Stimulated activated CD8-positive, alpha-beta memory T cell treated with anti-CD3 and anti-CD28 coated beads, Interleukin-7, amount 100 ng/mL, for 48 hours (primary cell): ENCODE data around the gene NME4.
A peak's percentile ranks its signal among the peaks of the same experiment; 100 is the strongest.
"Not testable (repeated sequence)": the region's sequence is repeated elsewhere in the genome, so short reads cannot be mapped to it uniquely, and the experiment has no call there.

ENCODE experiments used
- DNase-seq, 2 donors: peaks; one replicate each; pipeline ENCODE4 v3.0.0-alpha.2; 2020; ENCODE audit warnings: low read depth in 1 of 2; ENCODE audit errors: extremely low read depth in 1 of 2

Gene NME4

DNA sequence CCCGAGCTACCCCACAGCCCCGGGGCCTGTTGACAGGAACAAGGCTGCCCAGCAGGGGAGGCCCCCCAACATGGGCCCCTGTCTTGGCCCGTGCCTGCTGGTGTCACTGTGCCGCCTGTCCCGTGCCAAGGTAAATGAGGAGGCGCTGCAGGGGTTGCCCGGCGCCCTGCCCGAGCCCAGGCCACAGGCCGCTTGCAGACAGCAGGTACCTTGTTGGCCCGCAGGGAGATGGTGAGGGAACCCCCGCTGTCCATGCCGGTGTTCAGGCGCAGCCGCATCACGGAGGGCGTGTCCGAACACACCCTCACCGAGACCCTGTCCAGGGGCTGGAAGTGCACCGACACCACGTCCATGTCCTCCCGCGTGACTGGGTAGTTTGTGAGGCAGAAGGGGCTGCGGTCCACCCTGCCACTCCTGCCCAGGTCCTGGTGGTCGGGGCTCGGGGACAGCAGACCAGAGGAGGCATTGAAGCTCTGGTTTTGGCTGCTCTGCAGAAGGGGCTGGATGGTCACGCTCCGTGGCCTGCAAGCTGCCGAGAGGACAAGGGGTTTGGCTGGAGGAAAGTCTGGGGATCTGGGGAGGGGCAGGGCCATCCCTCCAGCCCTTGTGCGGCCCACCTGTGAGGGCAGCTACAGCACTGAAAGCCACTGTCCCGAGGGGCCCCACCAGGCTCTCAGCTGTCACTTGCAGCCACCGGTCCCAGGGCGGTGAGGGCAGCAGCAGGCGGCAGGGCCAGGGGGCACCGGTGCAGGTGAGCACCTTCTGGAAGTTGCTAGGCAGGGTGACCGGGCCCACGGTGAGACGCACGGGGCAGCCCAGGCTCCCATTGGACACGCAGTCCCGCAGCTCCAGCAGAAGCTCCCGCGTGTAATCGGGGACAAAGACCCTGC lies 20.8 kb upstream of the NME4 start:
- no peak for DNase-seq

DNA sequence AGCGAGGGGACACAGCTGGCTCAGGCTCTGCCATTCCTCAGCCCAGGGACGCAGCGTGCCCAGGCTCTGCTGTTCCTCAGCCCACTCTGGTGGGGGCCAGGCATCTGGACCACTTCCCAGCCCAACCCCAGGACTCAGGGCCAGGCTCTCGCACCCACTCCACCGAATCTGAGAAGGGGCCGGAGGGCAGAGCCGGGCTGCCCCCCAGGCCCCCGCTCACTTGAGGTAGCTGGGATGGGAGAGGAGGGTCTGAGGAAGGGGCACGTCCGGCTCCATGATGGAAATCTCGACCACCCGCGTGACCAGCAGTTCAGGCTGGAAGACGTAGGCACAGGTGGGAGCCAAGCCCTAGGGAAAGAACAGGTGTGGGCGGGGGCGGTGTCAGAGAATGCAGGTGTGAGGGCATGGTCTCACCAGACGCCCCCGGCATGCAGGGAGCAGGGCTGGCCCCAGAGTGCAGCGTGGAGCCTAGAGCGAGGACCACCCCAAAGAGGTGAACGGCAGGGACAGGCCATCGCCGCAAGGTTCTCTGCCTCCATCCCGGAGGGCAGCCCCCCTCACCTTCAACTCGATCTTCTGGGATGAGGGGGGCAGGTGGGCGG lies 20.1 kb upstream of the NME4 start:
- DNase-seq: no peak

DNA sequence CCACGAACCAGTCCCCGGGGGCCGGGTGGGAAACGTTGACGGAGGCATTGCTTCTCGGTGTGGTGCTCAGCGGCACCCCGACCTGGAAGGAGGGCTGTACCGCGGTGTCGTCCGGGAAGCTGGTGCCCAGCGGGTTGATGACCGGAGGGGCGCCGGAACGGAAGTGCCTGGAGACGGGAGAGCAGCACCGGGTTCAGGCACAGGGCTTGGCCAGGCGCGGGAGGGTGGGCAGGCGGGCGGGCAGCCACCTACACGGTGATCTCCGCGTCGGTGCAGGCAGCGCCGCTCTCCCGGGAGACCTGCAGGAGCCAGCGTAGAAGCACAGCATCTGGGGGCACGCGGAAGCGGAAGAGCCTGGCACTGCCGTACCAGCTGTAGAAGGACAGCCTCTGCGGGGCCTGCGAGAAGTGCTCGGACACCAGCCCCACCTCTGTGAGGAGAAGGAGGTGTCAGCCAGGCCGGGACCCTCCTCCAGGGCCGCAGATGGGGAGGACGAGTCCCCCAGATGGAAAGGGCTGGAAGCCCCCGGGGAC lies 19.5 kb upstream of the NME4 start:
- DNase-seq: no peak

DNA sequence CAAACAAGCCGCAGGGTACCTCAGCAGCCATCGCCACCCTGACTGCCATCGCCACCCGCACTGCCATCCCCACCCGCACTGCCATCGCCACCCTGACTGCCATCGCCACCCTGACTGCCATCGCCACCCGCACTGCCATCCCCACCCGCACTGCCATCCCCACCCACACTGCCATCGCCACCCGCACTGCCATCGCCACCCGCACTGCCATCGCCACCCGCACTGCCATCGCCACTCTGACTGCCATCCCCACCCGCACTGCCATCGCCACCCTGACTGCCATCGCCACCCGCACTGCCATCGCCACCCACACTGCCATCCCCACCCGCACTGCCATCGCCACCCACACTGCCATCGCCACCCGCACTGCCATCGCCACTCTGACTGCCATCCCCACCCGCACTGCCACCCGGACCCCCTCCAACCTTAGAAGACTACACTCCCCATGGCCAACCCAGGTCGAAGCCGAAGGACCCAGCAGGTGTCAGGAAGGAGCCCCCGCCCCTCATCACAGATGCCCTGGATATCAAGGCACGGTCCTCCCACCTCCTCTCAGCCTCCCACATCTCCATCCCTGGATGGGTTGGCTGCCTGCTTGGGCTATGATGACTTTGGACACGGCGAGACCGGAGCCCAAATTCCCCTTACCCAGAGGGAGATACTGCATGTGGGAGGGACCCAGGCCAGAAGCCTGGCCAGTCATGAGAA lies 18.7 kb upstream of the NME4 start:
- DNase-seq: not testable (repeated sequence)

DNA sequence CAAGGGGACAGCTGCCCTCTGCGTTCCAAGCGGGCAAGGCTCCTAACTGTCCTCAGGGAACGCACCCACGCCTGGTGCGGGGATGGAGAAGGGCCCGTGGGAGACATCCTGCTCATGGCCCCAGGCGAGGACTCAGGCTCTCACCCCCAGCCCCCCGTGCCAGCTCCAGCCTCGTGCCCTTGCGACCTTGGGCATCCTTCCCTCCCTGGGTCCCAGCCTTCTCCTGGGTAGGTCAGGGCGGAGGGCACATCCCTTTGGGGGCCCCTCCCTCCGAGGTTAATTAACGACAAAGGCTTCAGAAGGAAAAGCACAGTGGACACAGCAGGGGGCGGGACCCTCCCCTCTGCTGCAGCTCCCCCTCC lies 18.2 kb upstream of the NME4 start:
- no peak for DNase-seq

DNA sequence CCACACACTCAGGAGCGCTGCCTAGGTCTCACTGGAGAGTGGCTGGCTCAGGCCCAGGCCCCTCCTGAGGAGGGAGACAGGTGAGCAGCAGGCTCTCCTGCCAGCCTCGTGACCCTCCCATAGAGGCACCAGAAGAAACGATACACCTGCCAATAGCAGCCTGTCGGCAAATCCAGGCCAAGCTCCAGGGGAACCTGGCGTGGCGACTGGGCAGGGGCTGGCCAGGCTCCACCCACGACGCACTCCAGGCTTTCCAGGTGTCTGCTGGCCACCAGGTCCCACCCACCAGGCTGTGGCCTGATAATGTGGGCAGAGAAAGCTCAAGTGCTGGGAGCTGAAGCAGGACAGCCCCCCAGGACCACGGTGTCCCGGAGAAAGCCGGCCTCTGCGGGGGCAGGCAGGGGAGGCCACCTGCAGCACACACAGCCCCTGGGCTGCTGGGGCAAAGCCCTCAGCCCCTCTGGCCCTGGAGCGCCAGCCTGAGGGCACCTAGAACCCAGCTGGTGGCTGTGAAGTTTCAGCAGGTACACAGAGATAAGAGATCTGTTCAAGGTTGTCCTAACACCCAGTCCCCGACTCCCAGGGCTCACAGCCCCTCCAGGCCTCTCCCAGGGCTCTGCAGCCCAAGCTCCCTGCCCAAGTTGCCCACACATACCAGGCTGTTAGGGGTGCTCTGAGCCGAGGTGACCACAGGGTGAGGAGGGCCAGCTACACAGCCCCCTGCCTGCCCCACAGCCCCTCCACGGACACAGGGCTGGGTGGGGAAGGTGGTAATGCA lies 17.6 kb upstream of the NME4 start:
- no peak for DNase-seq

DNA sequence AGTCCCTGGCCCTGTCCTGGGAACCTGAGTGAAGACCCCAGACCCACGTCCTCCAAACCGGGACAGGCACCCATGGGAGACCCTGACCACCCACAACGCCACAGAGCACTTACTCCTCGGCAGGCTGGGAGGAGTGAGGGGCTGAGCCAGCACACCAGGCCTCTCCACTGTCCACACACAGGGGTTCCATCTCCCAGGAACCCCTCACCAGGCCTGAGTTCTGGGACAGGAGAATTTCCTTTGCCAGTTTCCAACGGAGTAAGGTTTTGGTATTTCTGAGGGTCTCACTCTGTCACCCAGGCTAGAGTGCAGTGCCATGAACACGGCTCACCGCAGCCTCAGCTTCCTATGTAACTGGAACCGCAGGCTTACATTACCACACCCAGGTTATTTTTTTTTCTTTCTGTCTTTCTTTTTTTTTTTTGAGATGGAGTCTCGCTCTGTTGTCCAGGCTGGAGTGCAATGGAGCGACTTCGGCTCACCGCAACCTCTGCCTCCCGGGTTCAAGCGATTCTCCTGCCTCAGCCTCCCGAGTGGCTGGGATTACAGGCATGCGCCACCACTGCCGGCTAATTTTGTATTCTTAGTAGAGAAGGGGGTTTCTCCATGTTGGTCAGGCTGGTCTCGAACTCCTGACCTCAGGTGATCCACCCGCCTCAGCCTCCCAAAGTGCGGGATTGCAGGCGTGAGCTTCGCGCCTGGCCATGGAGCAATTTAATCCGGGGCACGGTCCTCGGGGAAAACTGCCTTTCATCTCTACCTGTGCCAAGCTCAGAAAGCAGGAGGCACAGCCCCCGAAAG lies 16.8 kb upstream of the NME4 start:
- DNase-seq: no peak

DNA sequence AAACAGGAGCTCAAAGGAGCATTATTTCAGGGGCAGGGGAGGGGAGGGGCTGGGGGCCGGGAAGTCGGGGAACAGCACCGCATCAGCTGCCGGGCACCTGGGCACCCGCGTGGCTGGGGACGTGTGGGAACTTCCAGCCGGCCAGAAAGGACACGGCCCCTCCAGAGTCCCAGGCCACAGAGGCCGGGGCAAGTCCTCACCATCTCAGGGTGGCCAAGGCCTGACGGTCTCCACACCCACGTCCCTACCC lies 16.3 kb upstream of the NME4 start:
- DNase-seq: no peak

DNA sequence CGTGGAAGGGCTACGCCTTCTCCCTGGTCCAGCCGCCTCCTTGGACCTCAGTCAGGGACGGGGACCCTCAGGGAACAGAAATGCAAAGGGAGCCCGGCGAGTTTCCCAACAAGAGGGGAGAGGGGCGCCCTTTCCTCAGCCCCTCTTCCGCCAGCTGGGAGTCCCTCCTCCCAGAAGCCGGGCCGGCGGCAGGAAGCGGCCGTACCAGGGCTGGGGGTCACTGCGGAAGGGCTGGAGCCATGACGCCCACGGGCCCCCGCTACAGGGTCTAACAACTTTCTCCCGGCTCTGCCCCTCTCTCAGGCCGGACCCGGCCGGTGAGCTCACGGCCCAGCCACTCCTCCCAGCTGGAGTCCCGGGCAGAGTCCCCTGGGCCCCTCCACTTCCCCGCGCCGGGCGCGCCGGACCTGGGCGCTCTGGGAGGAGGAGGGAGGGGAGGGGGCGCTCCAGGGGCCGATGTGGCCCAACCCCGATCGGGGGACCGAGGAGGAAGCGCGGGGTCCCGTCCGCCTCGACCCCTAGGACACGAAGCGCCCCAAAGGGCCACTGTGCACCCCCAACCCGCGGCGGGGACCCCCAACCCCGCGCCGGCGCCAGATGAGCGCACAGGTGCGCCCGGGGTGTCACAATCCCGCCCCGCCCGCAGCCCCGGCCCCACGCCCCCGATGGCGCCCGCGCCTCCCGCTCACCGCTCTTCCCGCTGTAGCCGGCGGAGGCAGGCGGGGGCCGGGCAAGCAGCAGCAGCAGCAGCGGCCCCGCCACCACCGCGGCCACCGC lies 15.8 kb upstream of the NME4 start:
- DNase-seq: no peak

DNA sequence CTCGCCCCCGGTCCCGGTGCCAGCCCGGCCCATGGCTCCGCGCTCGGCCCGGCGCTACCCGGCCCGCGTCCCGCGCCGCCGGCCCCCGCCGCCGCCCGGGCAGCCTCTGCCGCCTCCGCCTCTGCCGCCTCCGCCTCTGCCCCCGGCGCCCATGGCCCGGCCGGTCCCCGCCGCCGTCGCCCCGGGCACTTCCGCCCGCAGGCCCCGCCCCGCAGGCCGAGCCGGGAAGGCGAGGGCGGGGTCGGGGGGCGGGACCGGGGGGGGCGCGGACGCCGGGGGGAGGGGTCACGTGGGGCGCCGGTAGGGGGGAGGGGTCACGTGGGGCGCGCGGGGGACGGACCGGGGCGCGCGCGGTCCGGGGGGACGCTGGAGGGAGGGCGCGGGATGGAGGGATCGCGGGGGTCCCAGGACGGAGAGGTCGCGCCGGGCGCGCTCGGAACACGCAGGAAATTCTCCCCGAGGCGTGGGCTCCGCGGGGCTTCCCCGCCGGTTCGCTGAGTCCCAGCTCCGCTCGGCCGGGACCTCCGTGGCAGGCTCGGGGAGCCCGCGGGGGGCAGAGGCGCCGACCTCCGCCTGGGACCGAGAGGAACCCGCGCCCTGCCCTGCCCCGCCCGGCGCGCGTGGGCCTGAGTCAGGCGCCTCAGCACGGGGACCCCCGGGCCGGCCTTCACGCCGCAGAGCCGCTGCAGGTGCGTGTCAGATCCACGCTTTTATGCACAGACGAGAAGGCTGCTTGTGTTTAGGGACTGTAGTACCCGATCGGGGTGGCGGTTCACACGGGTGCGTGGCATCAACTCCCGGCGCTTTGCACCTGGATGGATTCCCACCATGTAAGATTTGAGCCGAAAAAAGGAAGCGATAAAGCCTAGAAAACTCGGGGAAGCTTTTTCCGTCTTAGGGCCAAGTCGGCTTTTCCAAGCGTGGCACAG lies 14.9 kb upstream of the NME4 start, which contains the start of gene PGAP6:
Gene PGAP6, minus strand, starts transcription at position 190 of the 929 bp plus-strand sequence. Its CDS starts 157 bp downstream, at position 33.
- peak in 1 of 2 donors; percentile 34 for DNase-seq

DNA sequence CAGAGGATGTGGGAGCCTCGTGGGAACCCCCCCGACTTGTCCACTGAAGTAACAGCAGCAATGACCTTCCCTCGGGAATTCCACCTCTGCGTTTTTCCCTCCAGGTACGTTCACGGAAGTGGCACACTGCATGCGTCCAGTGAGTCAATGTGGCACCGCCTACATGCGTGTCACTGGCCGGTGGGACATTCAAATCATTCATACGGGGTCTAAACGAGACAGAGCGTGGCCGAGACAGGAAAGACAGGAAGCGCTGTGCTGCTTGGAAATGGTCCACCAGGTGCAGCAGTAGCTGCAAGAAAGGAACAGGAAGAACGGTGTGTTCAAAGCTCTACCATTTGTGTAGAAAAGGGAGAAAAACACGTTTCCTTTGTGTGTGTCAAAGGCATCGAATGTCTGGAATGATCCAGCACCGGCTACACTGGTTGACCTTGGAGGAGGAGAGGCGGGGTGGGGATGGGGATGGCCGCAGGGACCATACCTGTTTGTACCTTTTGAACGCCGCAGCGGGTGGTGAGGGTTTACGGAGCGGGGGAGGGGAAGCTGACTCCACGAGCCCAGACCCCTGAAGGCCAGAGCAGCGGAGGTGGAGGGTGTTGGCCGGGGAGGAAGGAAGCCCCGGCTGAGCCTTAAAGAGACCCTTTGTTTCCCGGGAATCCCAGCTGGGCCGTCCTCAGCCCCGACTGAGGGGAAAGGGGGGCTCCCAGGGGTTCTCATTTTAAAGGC lies 13.5 kb upstream of the NME4 start:
- peak in 1 of 2 donors; percentile 33 for DNase-seq

DNA sequence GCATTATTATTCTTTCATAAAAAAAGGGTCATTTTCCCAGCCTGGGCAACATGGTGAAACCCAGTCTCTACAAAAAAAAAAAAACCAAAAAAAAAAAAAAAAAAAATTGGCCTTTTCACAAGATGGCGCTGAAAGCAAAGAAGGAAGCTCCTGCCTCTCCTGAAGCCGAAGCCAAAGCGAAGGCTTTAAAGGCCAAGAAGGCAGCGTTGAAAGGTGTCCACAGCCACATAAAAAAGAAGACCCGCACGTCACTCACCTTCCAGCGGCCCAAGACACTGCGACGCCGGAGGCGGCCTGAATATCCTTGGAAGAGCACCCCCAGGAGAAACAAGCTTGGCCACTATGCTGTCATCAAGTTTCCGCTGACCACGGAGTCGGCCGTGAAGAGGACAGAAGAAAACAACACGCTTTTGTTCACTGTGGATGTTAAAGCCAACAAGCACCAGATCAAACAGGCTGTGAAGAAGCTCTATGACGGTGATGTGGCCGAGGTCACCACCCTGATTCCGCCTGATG lies 10.3 kb upstream of the NME4 start:
- no peak for DNase-seq

DNA sequence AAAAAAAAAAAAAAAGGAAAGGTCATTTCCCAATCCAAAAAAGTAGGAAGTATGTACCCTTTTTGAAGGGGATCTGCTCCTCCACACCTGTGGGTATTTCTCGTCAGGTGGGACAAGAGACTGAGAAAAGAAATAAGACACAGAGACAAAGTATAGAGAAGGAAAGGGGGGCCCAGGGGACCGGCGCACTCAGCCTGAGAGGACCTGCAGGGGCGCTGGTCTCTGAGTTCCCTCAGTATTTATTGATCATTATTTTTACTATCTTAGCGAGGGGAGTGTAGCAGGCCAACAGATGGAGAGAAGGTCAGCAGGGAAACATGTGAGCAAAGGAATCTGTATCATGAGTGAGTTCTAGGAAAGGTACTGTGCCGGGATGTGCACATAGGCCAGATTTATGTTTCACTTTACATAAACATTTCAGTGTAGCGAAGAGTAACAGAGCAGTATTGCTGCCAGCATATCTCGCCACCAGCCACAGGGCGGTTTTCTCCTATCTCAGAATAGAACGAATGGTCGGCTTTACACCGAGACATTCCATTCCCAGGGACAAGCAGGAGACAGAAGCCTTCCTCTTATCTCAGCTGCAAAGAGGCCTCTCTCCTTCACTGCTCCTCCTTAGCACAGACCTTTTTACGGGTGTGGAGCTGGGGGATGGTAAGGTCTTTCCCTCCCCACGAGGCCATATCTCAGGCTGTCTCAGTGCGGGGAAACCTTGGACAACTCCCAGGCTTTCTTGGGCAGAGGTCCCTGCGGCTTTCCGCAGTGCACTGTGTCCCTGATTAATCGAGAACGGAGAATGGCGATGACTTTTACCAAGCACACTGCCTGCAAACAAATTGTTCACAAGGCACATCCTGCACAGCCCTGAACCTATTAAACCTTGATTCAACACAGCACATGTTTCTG lies 9.0 kb upstream of the NME4 start:
- DNase-seq: not testable (repeated sequence)

DNA sequence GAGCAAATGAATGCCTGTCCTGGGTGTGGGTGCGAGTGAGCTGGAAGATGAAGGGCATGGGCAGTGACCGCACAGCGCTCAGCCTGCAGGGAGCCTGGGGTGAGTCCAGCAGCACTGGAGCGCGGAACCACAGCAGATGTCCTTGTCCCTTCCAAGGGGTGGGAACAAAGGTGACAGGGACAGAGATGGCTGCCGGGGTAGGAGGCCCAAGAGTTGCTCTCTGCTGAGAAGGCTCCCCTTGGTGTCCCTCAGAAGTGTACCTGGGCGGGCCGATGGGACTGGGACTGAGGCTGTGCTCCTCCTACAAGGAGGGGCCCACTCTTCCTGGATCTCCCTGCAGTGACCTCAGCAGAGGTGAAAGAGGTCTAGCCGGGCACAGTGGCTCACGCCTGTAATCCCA lies 7.6 kb upstream of the NME4 start:
- no peak for DNase-seq

DNA sequence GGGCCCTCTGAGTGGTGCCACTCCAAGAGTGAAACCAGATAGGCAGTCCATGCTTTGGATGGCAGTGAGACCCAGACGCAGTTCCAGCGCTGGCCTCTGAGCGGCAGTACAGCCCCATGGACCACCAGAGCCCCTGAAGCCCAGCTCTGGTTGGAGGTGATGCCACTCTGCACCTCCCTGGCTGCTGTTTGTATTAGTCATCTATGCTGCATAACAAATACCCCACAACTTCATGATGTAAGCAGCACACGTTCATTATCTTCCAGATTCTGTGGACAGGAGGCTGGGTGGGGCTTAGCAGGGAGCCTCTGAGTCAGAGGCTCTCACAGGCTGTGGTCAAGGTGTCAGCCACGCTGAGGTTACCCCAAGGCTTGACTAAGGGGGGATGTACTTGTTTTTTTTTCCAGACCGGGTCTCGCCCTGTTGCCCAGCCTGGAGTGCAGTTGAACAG lies 5.1 kb upstream of the NME4 start:
- peak; percentile 83 to 87 for DNase-seq

DNA sequence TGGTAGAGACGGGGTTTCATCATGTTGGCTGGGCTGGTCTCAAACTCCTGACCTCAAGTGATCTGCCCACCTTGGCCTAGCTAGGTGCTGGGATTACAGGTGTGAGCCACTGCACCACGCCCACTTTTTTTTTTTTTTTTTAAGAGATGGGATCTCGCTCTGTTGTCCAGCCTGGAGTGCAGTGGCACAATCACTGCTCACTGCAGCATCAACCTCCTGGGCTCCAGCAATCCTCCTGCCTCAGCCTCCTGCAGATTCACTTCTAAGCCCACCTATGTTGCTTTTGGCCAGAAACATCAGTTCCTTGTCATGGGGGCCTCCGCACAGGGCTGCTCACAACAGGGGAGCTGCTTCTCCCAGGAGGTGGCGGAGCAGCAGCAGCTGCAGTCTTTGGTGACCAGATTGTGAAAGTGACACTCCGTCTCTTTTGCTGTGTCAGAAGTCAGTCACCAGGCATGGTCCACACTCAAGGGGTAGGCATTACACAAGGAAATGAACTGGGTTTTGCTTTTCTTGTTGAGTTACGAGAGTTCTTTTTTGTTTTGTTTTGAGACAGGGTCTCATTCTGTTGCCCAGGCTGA lies 4.5 kb upstream of the NME4 start:
- DNase-seq: peak in 1 of 2 donors; percentile 48
